Epithelial cell of alveolus of lung (primary cell): ENCODE results near the gene OPN4. TPM values are rescaled to one million over a fixed set of nuclear protein-coding genes. Genes with fewer than 3 reads are reported as not detected.

Experiments
- total RNA-seq: library from RNA; depleted of rRNA; stranded (reverse); fragments of >200 nt; gene quantifications from 2 replicates; pipeline ENCODE4 v1.2.1, GENCODE V29; 2015

OPN4 gene
- total RNA-seq, result not detected in 2 replicates

GRCh38 chr10:86654411-86655172 is at the start of gene OPN4:
Gene OPN4 (plus strand): TSS chr10:86654547. CDS start chr10:86654784, 237 bp downstream.

GRCh38 chr10:86668297-86669165 is 14.2 kb downstream of the OPN4 start, which contains the start of gene LDB3:
Gene LDB3 (plus strand): TSS chr10:86668511. CDS start chr10:86668692, 181 bp downstream.

Other genes starting within 250 kb of the OPN4 start
- 22.5 and 27.9 TPM in 2 replicates for gene WAPL, start 132.8 kb upstream of the OPN4 start, total RNA-seq
- 0.96 TPM in 1 of 2 replicates, not detected in the other for gene LDB3, start 14.0 kb downstream of the OPN4 start, total RNA-seq
- 18.1 and 53.9 TPM in 2 replicates for gene BMPR1A, start 102.1 kb downstream of the OPN4 start, total RNA-seq